Activated CD4-positive, alpha-beta T cell treated with anti-CD3 and anti-CD28 coated beads, Interleukin-2, Interleukin-6, amounts not matched to agents 100 ng/mL and 50 ng/mL, durations not matched to agents 16 hours and 8 hours (primary cell): ENCODE results near the gene TMEM140.
"Not testable (repeated sequence)": the region's sequence is repeated elsewhere in the genome, so short reads cannot be mapped to it uniquely, and the experiment has no call there.

Experiments used
- DNase-seq: peaks from one replicate; pipeline ENCODE4 v3.0.0-alpha.2; 2020

TMEM140 gene

GRCh38 chr7:135197343-135197742, 49.5 kb downstream of the TMEM140 start:
- DNase-seq: no peak

- no peak for DNase-seq
Observed at GRCh38 chr7:135197906-135198655, 50.2 kb downstream of the TMEM140 start.

GRCh38 chr7:135199439-135199838, 51.6 kb downstream of the TMEM140 start:
- DNase-seq: no peak

- DNase-seq: no peak
Observed at GRCh38 chr7:135200821-135201331, 53.0 kb downstream of the TMEM140 start.

GRCh38 chr7:135201350-135201749, 53.5 kb downstream of the TMEM140 start:
- no peak for DNase-seq

- DNase-seq: no peak
Observed at GRCh38 chr7:135204341-135204749, 56.5 kb downstream of the TMEM140 start.

- no peak for DNase-seq
Observed at GRCh38 chr7:135204876-135205275, 57.0 kb downstream of the TMEM140 start.

GRCh38 chr7:135205850-135206249, 58.0 kb downstream of the TMEM140 start:
- DNase-seq: no peak

GRCh38 chr7:135206941-135207391, 59.1 kb downstream of the TMEM140 start:
- DNase-seq: peak; percentile 60

- no peak for DNase-seq
Observed at GRCh38 chr7:135207406-135208101, 59.7 kb downstream of the TMEM140 start.

GRCh38 chr7:135208102-135208793, 60.4 kb downstream of the TMEM140 start:
- no peak for DNase-seq

GRCh38 chr7:135209225-135209834, 61.5 kb downstream of the TMEM140 start:
- DNase-seq: no peak

- DNase-seq: peak; percentile 22
Observed at GRCh38 chr7:135210888-135211178, 63.0 kb downstream of the TMEM140 start.

- peak; percentile 98 for DNase-seq
Observed at GRCh38 chr7:135211179-135211945, 63.5 kb downstream of the TMEM140 start, which contains the start of gene WDR91. Gene WDR91 (minus strand): TSS chr7:135211526. CDS start chr7:135211502, 24 bp downstream.

GRCh38 chr7:135211946-135212685, 64.2 kb downstream of the TMEM140 start:
- DNase-seq: not testable (repeated sequence)

- DNase-seq: no peak
Observed at GRCh38 chr7:135213831-135214230, 66.0 kb downstream of the TMEM140 start.

GRCh38 chr7:135215180-135215579, 67.3 kb downstream of the TMEM140 start:
- no peak for DNase-seq

GRCh38 chr7:135215698-135216097, 67.8 kb downstream of the TMEM140 start:
- DNase-seq: no peak
